Measurements from ENCODE around the gene ITPR1.

ITPR1 gene

DNA sequence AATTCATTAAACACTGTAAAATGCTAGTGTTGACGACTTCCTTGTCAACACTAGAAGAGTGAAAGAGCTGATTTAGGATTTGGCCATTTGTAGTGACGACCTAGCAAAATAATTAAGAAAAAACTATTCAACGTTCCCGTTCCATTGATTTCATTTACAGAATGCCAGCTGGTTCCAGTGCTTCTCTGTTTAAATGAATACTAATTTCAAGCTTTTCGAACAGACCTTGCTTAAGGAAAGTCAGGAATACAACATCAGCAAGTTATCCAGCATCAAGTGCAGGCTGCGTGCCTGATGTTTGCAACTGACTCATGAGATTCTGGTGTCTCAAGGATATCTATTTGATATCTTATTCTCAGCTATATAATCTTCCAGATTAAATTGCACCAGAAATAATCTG is 387.7 kb downstream of the ITPR1 start:
- DNase-seq: no peak

DNA sequence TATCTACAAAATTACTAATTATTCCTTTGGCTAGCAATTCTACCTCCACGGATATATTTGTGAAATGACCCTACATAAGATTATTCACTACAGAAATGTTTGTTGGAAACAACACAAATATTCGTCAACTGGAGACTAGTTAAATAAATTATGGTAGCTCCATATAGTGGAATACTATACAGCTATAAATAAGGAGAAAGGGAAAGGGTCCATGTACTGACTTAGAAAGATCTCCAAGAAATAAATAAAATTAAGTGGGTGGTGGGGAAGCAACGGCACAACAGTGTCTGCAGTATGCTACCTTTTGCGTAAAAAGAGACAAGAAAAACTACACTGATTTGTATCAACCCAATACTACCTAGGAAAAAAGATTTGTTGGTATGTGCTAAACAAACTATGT is 389.4 kb downstream of the ITPR1 start:
- DNase-seq: no peak

DNA sequence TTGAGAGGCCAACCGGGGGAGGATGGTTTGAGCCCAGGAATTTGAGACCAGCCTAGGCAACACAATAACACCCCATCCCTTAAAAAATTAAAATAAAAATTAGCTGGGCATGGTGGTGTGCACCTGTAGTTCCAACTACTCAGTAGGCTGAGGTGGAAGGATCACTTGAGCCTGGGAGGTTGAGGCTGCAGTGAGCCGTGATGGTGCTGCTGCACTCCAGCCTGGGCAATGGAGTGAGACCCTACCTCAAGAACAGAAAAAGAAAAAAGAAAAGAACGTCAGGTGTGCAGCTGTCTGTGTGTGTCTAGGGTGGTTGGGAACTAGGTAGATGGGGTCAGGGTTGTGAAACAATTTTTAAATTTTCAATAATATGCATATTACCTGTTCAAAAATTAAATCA is 389.9 kb downstream of the ITPR1 start:
- no peak for DNase-seq

GRCh38 chr3:4884888-4885287 is 391.7 kb downstream of the ITPR1 start:
- DNase-seq: no peak

DNA sequence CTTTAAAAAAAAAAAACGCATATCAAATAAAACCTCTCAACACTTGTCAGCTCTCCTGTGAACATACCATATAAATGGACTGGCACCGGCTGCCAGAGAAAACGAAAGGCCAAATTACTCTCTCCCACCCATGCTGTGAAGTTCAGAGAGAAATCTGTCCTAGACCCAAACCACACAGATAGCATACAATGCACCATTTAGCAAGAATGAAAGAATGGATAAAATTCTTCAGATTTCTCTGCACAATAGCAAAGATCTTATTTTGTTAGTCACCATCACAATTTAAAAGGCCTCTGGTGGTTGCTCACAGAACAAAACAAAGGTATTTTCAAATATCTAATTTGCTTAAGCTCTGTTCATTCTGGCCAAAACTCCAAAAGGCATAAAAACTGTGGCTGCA is 392.2 kb downstream of the ITPR1 start:
- no peak for DNase-seq

- no peak for DNase-seq
Observed at GRCh38 chr3:4886448-4886847, 393.3 kb downstream of the ITPR1 start.

- DNase-seq: no peak
Observed at GRCh38 chr3:4887177-4887576, 394.0 kb downstream of the ITPR1 start.

DNA sequence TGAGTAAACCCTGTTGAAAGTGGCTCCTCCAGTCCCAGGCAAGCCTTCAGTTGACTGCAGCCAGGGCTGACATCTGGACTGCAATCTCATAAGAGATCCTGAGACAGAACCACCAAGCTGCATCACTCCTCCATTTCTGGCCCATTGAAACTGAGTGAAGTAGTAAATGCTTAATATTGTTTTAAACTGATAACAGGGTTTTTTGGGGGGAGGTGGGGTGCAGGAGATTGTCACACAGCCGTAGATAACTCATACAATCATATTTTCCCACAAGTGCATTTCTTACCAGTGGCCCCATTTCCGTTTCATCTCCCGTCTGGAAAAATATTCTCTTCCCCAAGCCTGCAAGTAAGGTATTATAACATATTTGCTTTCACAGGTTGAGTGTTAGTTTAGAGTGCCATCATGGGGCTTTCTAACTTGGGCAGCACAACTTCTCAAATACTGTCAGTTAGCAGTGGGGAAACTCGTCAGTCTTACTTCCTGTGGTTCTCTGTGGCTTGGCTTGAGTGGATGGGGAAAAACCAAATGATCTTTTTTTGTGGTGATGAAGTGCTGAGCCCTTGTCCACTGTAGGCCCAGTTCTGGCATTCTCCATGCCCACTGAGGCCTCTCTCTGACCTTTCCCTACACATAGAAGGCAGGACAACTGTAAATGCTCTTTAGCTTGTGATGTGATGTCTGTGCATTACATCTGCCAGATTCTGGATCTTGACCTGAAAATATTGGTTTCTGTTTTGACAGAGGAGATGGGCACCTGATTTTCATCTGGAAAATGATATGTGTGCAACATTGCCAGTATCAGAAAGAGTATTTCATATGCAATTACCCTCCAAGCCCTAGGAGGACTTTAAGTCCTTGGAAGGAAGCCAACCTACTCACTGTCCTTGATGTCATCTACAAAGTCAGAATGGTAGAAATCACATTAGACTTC is 396.0 kb downstream of the ITPR1 start:
- DNase-seq: no peak

DNA sequence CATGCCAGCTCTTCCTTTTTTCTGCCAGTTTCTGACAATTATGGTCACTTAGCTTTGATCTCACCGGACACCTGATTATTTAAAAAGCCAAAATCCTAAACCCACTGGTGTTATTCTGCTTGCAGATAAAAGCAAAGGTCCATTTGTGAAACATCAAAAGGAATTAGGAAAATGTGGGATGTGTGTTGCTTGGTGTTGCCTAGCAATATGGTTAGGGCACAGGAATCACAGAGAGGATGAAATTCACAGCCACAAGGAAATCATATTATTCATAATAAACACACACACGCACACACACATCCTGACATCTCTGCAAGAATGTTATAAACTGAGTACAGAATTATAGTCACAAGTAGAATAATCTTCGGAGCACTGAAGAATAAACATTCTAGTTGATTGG is 396.7 kb downstream of the ITPR1 start:
- no peak for DNase-seq

- DNase-seq: no peak
Observed at GRCh38 chr3:4894891-4895530, 401.9 kb downstream of the ITPR1 start.

GRCh38 chr3:4895838-4896237 is 402.7 kb downstream of the ITPR1 start:
- no peak for DNase-seq
